ENCODE results near the gene CHRNA3.

GRCh38 chr15:78645009-78645408 lies 24.2 kb upstream of the CHRNA3 start:
- TF ChIP-seq CTCF (IDR thresholded peaks at IDR 0.05) (no peak), POLR2A (IDR thresholded peaks at IDR 0.05) (no peak)
